ENCODE measurements around the gene VSTM4. TPM values are rescaled to one million over a fixed set of nuclear protein-coding genes. Genes with fewer than 3 reads are reported as not detected.

The VSTM4 gene
- total and polyA plus RNA-seq, 2 experiments from 2014 or later, result 0.21 to 0.66 TPM

GRCh38 chr10:49023071-49023470 lies 92.3 kb downstream of the VSTM4 start (continued):
- no peak for TF ChIP-seq ZNF462 (CRISPR knock-in tag; IDR thresholded peaks at IDR 0.05)

DNA sequence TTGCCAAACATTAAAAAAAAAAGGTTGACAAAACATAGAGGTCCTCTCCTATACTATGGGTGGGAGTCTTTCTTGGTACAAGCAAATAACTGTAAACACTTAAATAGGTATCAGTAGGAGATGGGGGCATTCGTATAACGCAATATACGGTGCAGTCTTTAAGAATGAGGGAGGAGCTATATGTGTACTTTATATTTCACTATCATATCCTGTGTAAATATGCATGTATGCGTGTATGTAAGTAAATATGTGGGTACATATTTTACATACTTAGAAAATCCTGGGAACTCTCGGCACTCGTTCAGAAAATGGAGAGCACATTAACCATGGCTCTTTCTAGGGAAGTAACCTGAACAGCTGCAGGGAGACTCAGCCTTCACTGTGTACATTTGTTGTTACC lies 93.6 kb downstream of the VSTM4 start:
- no peak for ATAC-seq
- H3K9me3 Mint-ChIP-seq, result no peaks in the 10 kb centered on the region
- Histone ChIP-seq H2AFZ (no peak overlapping the region), H3K79me2 (replicated peaks; ENCODE audit: insufficient read depth) (no peaks in the 10 kb centered on the region), H3K9me2 (ENCODE audit: insufficient read depth) (no peaks in the 10 kb centered on the region), H3K27me3 (ENCODE audit: insufficient read depth) (no peaks in the 10 kb centered on the region), H3K4me1 (ENCODE audit: insufficient read depth) (no peaks in the 10 kb centered on the region), H3K36me3 (ENCODE audit: insufficient read depth) (no peaks in the 10 kb centered on the region), H3K4me3 (no peak overlapping the region), H3F3A (replicated peaks; ENCODE audit: low read depth) (no peaks in the 10 kb centered on the region), H4K20me1 (replicated peaks; ENCODE audit: insufficient read depth) (no peaks in the 10 kb centered on the region), H3K27ac (ENCODE audit: low read depth) (no peak overlapping the region), H3K4me2 (no peak overlapping the region)
- peaks cover 2% of the 10 kb centered on the region; the same call in 1 of the 3 replicates for H3K4me1 Mint-ChIP-seq
- H3K27ac Mint-ChIP-seq, result no peak overlapping the region
- no peak overlapping the region for H3K4me3 Mint-ChIP-seq
- H3K27me3 Mint-ChIP-seq (ENCODE audit: insufficient read depth, low read depth, poor library complexity), result peaks cover 2% of the 10 kb centered on the region
- no peaks in the 10 kb centered on the region for H3K36me3 Mint-ChIP-seq (ENCODE audit: low read depth)
- DNase-seq (ENCODE audit: low spot score), result no peak
- TF ChIP-seq ZNF331 (CRISPR knock-in tag; IDR thresholded peaks at IDR 0.05; ENCODE audit: low read depth) (no peak), ZNF462 (CRISPR knock-in tag; IDR thresholded peaks at IDR 0.05) (no peak), ZNF114 (CRISPR knock-in tag; IDR thresholded peaks at IDR 0.05) (no peak), JUNB (IDR thresholded peaks at IDR 0.05; ENCODE audit: unreplicated experiment) (no peak), EZH2phosphoT487 (IDR thresholded peaks at IDR 0.05; ENCODE audit: unreplicated experiment) (no peak), CREB1 (CRISPR knock-in tag; IDR thresholded peaks at IDR 0.05; ENCODE audit: low read depth) (no peak), NANOG (IDR thresholded peaks at IDR 0.05; ENCODE audit: borderline replicate concordance) (no peak)
- TF ChIP-seq, protein P1, sequence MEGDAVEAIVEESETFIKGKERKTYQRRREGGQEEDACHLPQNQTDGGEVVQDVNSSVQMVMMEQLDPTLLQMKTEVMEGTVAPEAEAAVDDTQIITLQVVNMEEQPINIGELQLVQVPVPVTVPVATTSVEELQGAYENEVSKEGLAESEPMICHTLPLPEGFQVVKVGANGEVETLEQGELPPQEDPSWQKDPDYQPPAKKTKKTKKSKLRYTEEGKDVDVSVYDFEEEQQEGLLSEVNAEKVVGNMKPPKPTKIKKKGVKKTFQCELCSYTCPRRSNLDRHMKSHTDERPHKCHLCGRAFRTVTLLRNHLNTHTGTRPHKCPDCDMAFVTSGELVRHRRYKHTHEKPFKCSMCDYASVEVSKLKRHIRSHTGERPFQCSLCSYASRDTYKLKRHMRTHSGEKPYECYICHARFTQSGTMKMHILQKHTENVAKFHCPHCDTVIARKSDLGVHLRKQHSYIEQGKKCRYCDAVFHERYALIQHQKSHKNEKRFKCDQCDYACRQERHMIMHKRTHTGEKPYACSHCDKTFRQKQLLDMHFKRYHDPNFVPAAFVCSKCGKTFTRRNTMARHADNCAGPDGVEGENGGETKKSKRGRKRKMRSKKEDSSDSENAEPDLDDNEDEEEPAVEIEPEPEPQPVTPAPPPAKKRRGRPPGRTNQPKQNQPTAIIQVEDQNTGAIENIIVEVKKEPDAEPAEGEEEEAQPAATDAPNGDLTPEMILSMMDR (conservative IDR thresholded peaks at IDR 0.05; ENCODE audit: low read depth in 2 of 2), result no peak

All from GM23338 (cell line).